Activated CD8-positive, alpha-beta memory T cell treated with anti-CD3 and anti-CD28 coated beads for 48 hours (primary cell): ENCODE results near the gene PSD.

ENCODE experiments used
- DNase-seq, 3 experiments: peaks; one replicate each; pipeline ENCODE4 v3.0.0-alpha.2; 2020; ENCODE audit warnings: low read depth in 2 of 3, low spot score in 2 of 3

The PSD gene

GRCh38 chr10:102420714-102421506 lies 2.3 kb upstream of the PSD start, which contains the start of gene FBXL15:
FBXL15 (plus strand) TSS chr10:102420836; CDS start chr10:102421130, 294 bp downstream.
- peak; percentile 93 to 98 (median 97) for DNase-seq

- no peak for DNase-seq
Observed at GRCh38 chr10:102420181-102420713, 1.7 kb upstream of the PSD start.

- DNase-seq = no peak
Observed at GRCh38 chr10:102419269-102420180, 940 bp upstream of the PSD start.

GRCh38 chr10:102416695-102417094 lies 1.9 kb downstream of the PSD start:
- no peak for DNase-seq

GRCh38 chr10:102416283-102416682 lies 2.3 kb downstream of the PSD start:
- DNase-seq = no peak

GRCh38 chr10:102414749-102415148 lies 3.8 kb downstream of the PSD start:
- DNase-seq = no peak

- no peak for DNase-seq
Observed at GRCh38 chr10:102413806-102414561, 4.6 kb downstream of the PSD start.

GRCh38 chr10:102413053-102413705 lies 5.4 kb downstream of the PSD start:
- no peak for DNase-seq

GRCh38 chr10:102412293-102412692 lies 6.3 kb downstream of the PSD start:
- no peak for DNase-seq

GRCh38 chr10:102411341-102412255 lies 7.0 kb downstream of the PSD start:
- DNase-seq = no peak

GRCh38 chr10:102410429-102411073 lies 8.0 kb downstream of the PSD start:
- DNase-seq = no peak

- DNase-seq = no peak
Observed at GRCh38 chr10:102409604-102410428, 8.8 kb downstream of the PSD start.

GRCh38 chr10:102408728-102409603 lies 9.6 kb downstream of the PSD start:
- DNase-seq = peak in 1 of 3 experiments; percentile 68

- no peak for DNase-seq
Observed at GRCh38 chr10:102408131-102408727, 10.4 kb downstream of the PSD start.

GRCh38 chr10:102407425-102408130 lies 11.0 kb downstream of the PSD start:
- no peak for DNase-seq

- no peak for DNase-seq
Observed at GRCh38 chr10:102406815-102407214, 11.8 kb downstream of the PSD start.
